IMR-90 (cell line): ENCODE results near the gene ATF7IP. TPM values are rescaled to one million over a fixed set of nuclear protein-coding genes. Genes with fewer than 3 reads are reported as not detected.

Experiments used
- ATAC-seq: fragments of 200-7000 bp; cut with Tn5 transposase; 2 replicates; pipeline ENCODE4 v1.9.1; 2020; ENCODE audit warnings: low read depth, mild to moderate bottlenecking, moderate library complexity
- BruUV-seq: library from RNA; stranded (reverse); fragments of 400-500 nt; replicated peaks from 2 replicates; lab custom pipeline; 2021; lab: Mats Ljungman, UMichigan
- CTCF ChIA-PET: fragments of 300-600 bp; formaldehyde crosslinking; extraction: SDS; loops from one replicate; lab custom pipeline; 2021; ENCODE audit warnings: antibody characterized with exemption; lab: Yijun Ruan, JAX
- POLR2A ChIA-PET: fragments of 300-600 bp; sonication (Branson Sonifier 250); formaldehyde crosslinking; loops from one replicate; lab custom pipeline; 2022; ENCODE audit warnings: antibody characterized with exemption; ENCODE audit not compliant: unreplicated experiment; lab: Charles Lee
- DNase-seq: peaks from one replicate; pipeline ENCODE4 v3.0.0; 2013
- H2AFZ ChIP-seq: replicated peaks from 2 replicates; pipeline ENCODE3; 2013; ENCODE audit warnings: low read length, mild to moderate bottlenecking; ENCODE audit not compliant: poor library complexity
- H2AK5ac ChIP-seq: 2 replicates; pipeline ENCODE4 v1.6.1; 2013; ENCODE audit warnings: low read depth, low read length, inconsistent platforms
- H2AK9ac ChIP-seq: replicated peaks from 2 replicates; pipeline ENCODE3; 2013; ENCODE audit warnings: mild to moderate bottlenecking, low read depth, low read length, moderate library complexity; ENCODE audit not compliant: poor library complexity
- H2BK120ac ChIP-seq: 2 replicates; pipeline ENCODE4 v1.6.1; 2013; ENCODE audit warnings: low read depth, low read length, inconsistent platforms
- H2BK15ac ChIP-seq: 3 replicates; pipeline ENCODE4 v1.6.1; 2013; ENCODE audit warnings: low read depth, low read length, inconsistent platforms
- H2BK20ac ChIP-seq: 2 replicates; pipeline ENCODE4 v1.6.1; 2013; ENCODE audit warnings: low read depth, mild to moderate bottlenecking, inconsistent platforms, low read length, moderate library complexity
- H2BK5ac ChIP-seq: 2 replicates; pipeline ENCODE4 v1.6.1; 2013; ENCODE audit warnings: mild to moderate bottlenecking, low read depth, low read length, inconsistent platforms; ENCODE audit not compliant: poor library complexity, severe bottlenecking
- H3K14ac ChIP-seq: replicated peaks from 2 replicates; pipeline ENCODE4 v1.6.1; 2013; ENCODE audit warnings: low read depth, low read length, inconsistent platforms
- H3K18ac ChIP-seq: 2 replicates; pipeline ENCODE4 v1.6.1; 2013; ENCODE audit warnings: low read depth, low read length, control low read depth
- H3K23ac ChIP-seq: 2 replicates; pipeline ENCODE4 v1.6.1; 2013; ENCODE audit warnings: low read depth, low read length, inconsistent platforms
- H3K27ac ChIP-seq: 2 replicates; pipeline ENCODE4 v1.5.1; 2013; ENCODE audit warnings: mild to moderate bottlenecking, control low read depth, low read length; ENCODE audit not compliant: insufficient read depth
- H3K27me3 ChIP-seq: 2 replicates; pipeline ENCODE4 v1.6.1; 2013; ENCODE audit warnings: low read length; ENCODE audit not compliant: control insufficient read depth, insufficient read depth
- H3K36me3 ChIP-seq: 2 replicates; pipeline ENCODE4 v1.6.1; 2013; ENCODE audit warnings: low read length, mixed read lengths; ENCODE audit not compliant: control insufficient read depth, insufficient read depth
- H3K4ac ChIP-seq: 2 replicates; pipeline ENCODE4 v1.6.1; 2013; ENCODE audit warnings: low read depth, low read length, inconsistent platforms
- H3K4me1 ChIP-seq: 2 replicates; pipeline ENCODE4 v1.6.1; 2013; ENCODE audit warnings: low read length, mixed read lengths; ENCODE audit not compliant: control insufficient read depth, insufficient read depth
- H3K4me2 ChIP-seq: 2 replicates; pipeline ENCODE4 v1.6.1; 2013; ENCODE audit warnings: low read depth, mild to moderate bottlenecking, control low read depth, low read length, moderate library complexity
- H3K4me3 ChIP-seq: 2 replicates; pipeline ENCODE4 v1.5.1; 2013; ENCODE audit warnings: low read depth, mild to moderate bottlenecking, control low read depth, low read length, moderate library complexity; ENCODE audit not compliant: insufficient read depth
- H3K56ac ChIP-seq: 2 replicates; pipeline ENCODE4 v1.6.1; 2013; ENCODE audit warnings: low read length, inconsistent platforms; ENCODE audit not compliant: insufficient read depth; ENCODE audit errors: extremely low read depth
- H3K79me1 ChIP-seq, 2 experiments: 2 replicates each; pipeline ENCODE4 v1.6.1; 2013; ENCODE audit warnings: low read length in 2 of 2, inconsistent platforms in 1 of 2, low read depth in 1 of 2
- H3K9ac ChIP-seq: 2 replicates; pipeline ENCODE4 v1.6.1; 2013; ENCODE audit warnings: low read depth, low read length, control low read depth
- H3K9me1 ChIP-seq: 2 replicates; pipeline ENCODE4 v1.6.1; 2013; ENCODE audit warnings: low read length, inconsistent platforms; ENCODE audit not compliant: insufficient read depth
- H3K9me3 ChIP-seq: 2 replicates; pipeline ENCODE4 v1.6.1; 2013; ENCODE audit warnings: low read length; ENCODE audit not compliant: control insufficient read depth, insufficient read depth
- H4K20me1 ChIP-seq: 2 replicates; pipeline ENCODE4 v1.6.1; 2013; ENCODE audit warnings: low read length, inconsistent platforms; ENCODE audit not compliant: insufficient read depth
- H4K5ac ChIP-seq: 2 replicates; pipeline ENCODE4 v1.6.1; 2013; ENCODE audit warnings: mild to moderate bottlenecking, low read depth, low read length, control low read depth
- H4K8ac ChIP-seq, 2 experiments: 2 replicates each; pipeline ENCODE4 v1.6.1; 2013; ENCODE audit warnings: low read depth in 2 of 2, low read length in 2 of 2, control low read depth in 1 of 2, inconsistent platforms in 1 of 2
- H4K91ac ChIP-seq: 2 replicates; pipeline ENCODE4 v1.6.1; 2013; ENCODE audit warnings: low read depth, low read length, inconsistent platforms; ENCODE audit not compliant: insufficient read depth
- BHLHE40 ChIP-seq: fragments of 150-350 bp; IDR thresholded peaks from 2 replicates; pipeline ENCODE4 v1.6.1; 2016; ENCODE audit warnings: mild to moderate bottlenecking, low read depth, low read length
- MXI1 ChIP-seq: IDR thresholded peaks from 2 replicates; pipeline ENCODE4 v1.6.1; 2012; ENCODE audit warnings: low read depth, mild to moderate bottlenecking, low read length, moderate library complexity, borderline replicate concordance
- POLR2A ChIP-seq: IDR thresholded peaks from 2 replicates; pipeline ENCODE4 v1.6.1; 2012; ENCODE audit warnings: mild to moderate bottlenecking, low read depth, low read length
- WGBS, 2 experiments: methylation state at CpG; one replicate each; pipeline versions ENCODE4 v1.1.5 to v1.1.7; 2013; ENCODE audit warnings: missing lambda C conversion rate in 2 of 2; ENCODE audit not compliant: insufficient read length in 1 of 2; ENCODE audit errors: extremely low coverage in 2 of 2; 5-methylcytosine and 5-hydroxymethylcytosine counted together
- dilution Hi-C: fragments of 300-500 bp; cut with HindIII; formaldehyde crosslinking; loops from one replicate; pipeline ENCODE4 v1.14.3; 2018; ENCODE audit warnings: low sequenced_read_pairs; ENCODE audit not compliant: unreplicated experiment
- in situ Hi-C: fragments of 300-500 bp; cut with MboI; formaldehyde crosslinking; loops from 3 replicates; pipeline ENCODE4 v1.14.3; 2019; ENCODE audit warnings: low sequenced_read_pairs, inconsistent platforms, mixed read lengths
- intact Hi-C: fragments of 100-400 bp; cut with micrococcal nuclease; formaldehyde crosslinking; loops from 2 replicates; pipeline ENCODE4 v1.10.0; 2022
- polyA plus RNA-seq, 3 experiments: library from polyadenylated mRNA; depleted of rRNA; stranded (reverse); fragments of >200 nt; gene quantifications; 2 replicates each; pipeline ENCODE4 v1.2.3, GENCODE V29; 2012; ENCODE audit warnings: low replicate concordance in 1 of 3
- total RNA-seq: library from RNA; depleted of rRNA; stranded (reverse); fragments of >200 nt; gene quantifications from 2 replicates; pipeline ENCODE4 v1.2.3, GENCODE V29; 2012; rRNA removed
- TF ChIP-seq, protein P1 (sequence below): fragments of 150-350 bp; IDR thresholded peaks from 2 replicates; pipeline ENCODE4 v1.6.1; 2017; ENCODE audit warnings: mild to moderate bottlenecking, antibody characterized with exemption, low read length, low read depth

Gene ATF7IP
- total and polyA plus RNA-seq, 2 of the 4 experiments (the other 2 are of a cell fraction), result 9.4 to 22.8 TPM

DNA sequence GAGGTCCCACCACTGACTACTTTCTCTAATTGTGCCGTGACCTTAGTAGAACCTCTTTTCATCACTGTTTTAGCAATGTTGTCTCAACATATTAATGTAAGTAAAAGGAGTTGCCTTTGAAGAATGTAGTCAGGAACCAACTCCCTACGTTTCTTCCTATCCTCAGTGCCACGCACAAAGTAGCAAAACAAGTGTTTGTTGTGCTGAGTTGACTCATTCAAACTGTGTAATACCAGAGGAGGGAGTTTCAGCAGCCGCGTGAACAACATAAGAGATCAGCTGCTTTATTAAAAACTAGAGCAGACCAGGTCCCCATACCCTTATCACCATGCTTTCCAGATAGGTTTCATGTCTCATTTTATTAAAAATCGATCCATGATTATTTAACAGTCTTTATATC is 183.1 kb downstream of the ATF7IP start:
- Histone ChIP-seq H3K36me3 (no peaks in the 10 kb centered on the region), H2AK5ac (no peak overlapping the region), H3K9me3 (no peaks in the 10 kb centered on the region), H4K20me1 (no peaks in the 10 kb centered on the region), H3K27ac (no peak overlapping the region), H4K91ac (no peak overlapping the region), H4K8ac (no peak overlapping the region), H3K56ac (no peak overlapping the region), H3K27me3 (no peaks in the 10 kb centered on the region), H3K4ac (no peak overlapping the region), H3K4me2 (no peak overlapping the region), H2BK15ac (no peak overlapping the region), H3K4me1 (no peaks in the 10 kb centered on the region), H3K14ac (no peak overlapping the region), H3K9me1 (no peaks in the 10 kb centered on the region), H2AK9ac (no peak overlapping the region), H2BK5ac (no peak overlapping the region), H3K79me1 (no peaks in the 10 kb centered on the region), H3K23ac (no peak overlapping the region), H3K4me3 (no peak overlapping the region), H3K9ac (no peak overlapping the region), H2BK120ac (no peak overlapping the region), H3K18ac (no peak overlapping the region), H4K5ac (no peak overlapping the region), H2BK20ac (no peak overlapping the region), H2AFZ (no peak overlapping the region)
- intact Hi-C loops, result no loop called here
- in situ Hi-C loops, result no loop called here
- ChIA-PET POLR2A (no interaction called here), CTCF (interaction anchor here (0.7 kb wide), 1 partner anchor 1280 kb away, joined by 4 read pairs; no protein-coding TSS in a partner anchor)
- DNase-seq, result no peak
- TF ChIP-seq POLR2A (no peak), MXI1 (no peak), BHLHE40 (no peak)
- TF ChIP-seq, protein P1, sequence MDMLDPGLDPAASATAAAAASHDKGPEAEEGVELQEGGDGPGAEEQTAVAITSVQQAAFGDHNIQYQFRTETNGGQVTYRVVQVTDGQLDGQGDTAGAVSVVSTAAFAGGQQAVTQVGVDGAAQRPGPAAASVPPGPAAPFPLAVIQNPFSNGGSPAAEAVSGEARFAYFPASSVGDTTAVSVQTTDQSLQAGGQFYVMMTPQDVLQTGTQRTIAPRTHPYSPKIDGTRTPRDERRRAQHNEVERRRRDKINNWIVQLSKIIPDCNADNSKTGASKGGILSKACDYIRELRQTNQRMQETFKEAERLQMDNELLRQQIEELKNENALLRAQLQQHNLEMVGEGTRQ, result no peak
- no CpG with 5 or more reads among the region's 6 CpGs for WGBS, 2 experiments
- no TSS peak for BruUV-seq
- dilution Hi-C loops, result no loop called here
- ATAC-seq, result no peak

Other genes with a start within 250 kb of the ATF7IP start
- under 0.01 TPM in 1 of 2 replicates, not detected in the other for gene PLBD1, start 202.2 kb downstream of the ATF7IP start, total RNA-seq
- not detected in 2 replicates for gene PLBD1, start 202.2 kb downstream of the ATF7IP start, polyA plus RNA-seq (2012; rRNA removed)